Stimulated activated CD8-positive, alpha-beta memory T cell treated with anti-CD3 and anti-CD28 coated beads, Interleukin-15, amount 100 ng/mL, for 1 hour (primary cell): ENCODE data around the gene BPIFA1.

Experiments
- DNase-seq: peaks from one replicate; pipeline ENCODE4 v3.0.0-alpha.2; 2020; ENCODE audit warnings: low read depth

BPIFA1 gene

DNA sequence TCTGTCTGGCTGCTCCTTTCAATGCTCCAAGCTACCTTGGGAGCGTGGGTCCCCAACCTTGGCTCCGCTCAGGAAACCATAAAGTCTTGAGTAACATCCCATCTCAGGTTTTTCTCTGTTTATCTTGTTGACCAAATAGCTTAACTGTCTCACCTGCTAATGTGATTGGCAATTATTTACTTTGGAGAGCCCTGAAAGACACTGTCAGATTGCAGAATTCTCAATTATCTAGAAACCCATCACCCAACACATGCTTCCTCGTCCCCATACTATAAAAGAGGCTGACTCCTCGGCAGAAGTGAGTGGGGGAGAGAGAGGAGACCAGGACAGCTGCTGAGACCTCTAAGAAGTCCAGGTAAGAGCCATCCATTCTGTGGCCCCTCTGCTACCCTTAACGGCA, at the start of gene BPIFA1:
Gene BPIFA1, plus strand, starts transcription at position 301 of the 400 bp plus-strand sequence. CDS start 1,716 bp downstream, outside the sequence.
- DNase-seq: no peak

DNA sequence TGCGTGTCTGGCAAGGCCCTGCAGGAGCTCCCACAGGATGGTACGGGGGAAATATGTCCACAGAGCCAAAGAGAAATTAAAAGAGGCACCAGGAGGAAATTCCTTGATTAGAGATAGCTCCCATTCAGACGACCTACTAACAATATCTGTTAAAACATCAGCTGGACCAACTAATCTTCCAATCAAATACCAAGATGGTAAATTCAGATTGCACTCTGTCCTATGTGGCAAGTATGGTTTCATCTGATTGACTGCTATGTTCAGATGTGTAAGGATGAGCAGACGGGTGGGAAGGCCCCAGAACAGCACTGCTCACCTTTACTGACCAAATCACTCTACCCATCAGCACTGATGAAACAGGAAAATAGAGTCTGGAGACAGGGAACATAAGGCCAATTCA, 48.3 kb upstream of the BPIFA1 start:
- no peak for DNase-seq

DNA sequence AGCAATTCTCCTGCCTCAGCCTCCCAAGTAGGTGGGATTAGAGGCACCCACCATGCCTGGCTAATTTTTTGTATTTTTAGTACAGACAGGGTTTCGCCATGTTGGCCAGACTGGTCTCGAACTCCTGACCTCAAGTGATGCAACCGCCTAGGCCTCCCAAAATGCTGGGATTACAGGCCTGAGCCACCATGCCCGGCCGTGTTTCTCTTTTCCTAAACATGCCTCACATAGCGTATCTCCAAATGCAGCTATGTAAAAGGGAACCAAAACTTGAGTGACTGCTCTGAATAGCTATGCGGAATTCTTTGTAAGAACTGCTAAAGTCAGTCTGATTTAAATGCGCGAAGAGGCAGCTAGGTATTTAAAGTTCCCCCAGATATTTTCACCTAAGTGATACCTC, 47.4 kb upstream of the BPIFA1 start:
- DNase-seq: no peak

DNA sequence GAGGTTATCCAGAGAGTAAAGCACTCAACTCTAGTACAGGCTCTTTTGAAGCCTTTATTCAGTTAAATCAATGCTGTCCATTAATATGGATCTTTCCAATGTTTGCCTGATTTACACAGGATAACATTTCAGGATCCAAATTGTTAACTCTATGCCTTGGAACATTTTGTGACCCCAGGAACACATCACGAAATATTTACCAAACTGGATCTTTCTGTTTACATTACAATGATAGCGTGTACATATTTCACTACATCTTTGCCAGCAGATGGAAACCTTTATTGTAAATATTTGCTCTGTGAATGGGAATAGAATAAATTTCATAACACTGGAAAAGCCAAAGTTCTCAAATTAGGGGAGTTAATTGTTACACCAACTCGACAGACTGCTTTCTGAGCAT, 44.3 kb upstream of the BPIFA1 start:
- DNase-seq: no peak

DNA sequence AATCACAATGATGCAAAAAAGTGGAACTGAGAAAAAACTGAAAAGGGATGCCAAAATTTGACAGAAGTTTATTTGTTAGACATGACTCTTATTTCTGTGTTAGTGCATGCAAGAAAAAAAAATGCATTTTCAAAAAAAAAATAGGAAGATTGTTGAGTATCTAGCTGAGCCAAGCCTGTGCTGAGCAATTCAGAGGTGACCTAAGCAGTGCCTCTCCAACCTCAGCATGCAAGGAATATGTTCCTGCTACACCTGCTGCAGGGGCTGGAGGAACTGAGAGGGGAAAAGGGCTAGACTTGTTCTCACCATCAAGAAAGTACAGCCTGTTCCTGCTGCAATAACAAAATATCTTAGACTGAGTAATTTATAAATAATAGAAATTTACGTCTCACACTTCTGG, 43.8 kb upstream of the BPIFA1 start:
- no peak for DNase-seq

DNA sequence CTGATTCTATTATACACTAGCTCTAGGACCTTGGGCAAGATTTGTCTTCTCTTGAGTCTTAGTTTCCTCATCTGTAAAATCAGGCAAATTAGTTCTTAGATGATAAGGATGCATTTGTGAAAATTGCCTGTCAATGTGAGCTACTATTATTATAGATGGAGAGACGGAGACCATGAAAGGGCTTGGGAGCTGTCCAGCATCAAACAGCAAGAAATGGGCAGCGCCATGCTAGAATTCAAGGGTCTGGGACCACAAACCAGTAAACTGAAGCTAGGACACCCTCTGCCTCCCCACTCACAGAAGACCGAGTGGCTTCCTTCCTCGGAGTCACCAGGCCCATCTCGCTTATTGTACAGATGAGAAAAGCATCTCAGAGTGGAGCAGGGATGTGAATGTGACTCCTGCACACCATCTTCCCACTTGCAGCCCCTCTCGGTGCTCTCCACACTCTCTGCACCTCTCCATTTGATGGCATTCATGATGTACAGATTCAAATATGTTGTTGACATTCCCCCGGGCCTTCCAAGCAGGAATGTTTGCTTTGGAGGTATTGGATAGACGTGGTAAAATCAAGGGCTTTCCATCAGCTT, 42.8 kb upstream of the BPIFA1 start:
- DNase-seq: no peak

DNA sequence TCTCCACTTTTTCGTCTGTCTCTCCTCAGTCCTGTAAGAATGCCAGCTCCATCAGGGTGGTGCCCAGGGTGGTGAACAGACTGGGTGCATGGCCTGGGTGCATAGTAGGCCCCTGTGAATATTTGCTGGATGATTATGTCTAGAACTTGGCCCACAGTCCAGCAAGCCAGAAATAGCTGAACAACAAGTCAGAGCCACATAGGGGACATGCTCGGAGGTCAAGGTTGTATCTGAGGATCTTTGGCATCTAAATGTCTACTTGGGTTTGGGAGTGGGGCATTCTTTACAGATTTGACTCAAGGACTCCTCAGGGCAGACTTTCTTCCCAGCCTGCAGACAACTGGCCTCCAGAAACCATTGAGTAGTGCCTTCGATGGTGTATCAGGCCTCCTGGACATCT, 36.8 kb upstream of the BPIFA1 start:
- DNase-seq: no peak

DNA sequence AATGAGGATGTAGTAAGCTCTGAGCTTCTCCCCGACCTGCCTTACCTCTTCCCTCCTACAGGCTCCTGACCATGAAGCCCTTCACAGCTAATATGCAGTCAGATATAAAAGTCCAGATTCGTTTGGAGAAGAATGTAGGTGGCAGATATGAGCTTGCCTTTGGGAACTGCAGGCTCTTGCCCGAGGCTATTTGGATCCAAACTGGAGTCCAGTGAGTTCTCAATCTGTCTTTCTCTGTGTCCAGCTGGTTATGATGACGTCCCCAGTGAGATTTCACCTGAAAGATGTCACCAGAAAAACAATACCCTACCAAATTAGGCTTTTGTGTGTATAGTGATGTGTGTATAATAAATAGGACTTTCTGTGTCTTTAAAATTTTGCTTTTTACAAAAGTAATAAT, 33.3 kb upstream of the BPIFA1 start:
- DNase-seq: no peak

DNA sequence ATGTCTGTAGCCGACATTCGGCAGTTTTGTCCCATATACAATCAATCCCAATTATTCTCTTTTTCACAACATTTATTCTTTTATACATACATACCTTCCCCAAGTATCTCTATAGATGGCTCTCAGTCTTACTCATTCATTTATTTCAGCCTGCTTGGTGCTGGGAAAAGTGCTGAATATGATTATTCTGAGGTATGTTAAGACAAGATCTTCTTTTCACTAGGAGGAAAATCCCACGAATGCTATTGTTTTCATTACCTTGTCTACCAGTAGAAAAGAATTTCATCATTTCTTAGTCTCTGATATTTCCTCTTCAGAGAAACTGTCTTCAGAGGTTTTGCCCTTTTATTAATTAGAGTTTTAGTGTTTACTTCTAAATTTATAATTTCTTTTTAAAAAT, 32.4 kb upstream of the BPIFA1 start:
- DNase-seq: no peak

DNA sequence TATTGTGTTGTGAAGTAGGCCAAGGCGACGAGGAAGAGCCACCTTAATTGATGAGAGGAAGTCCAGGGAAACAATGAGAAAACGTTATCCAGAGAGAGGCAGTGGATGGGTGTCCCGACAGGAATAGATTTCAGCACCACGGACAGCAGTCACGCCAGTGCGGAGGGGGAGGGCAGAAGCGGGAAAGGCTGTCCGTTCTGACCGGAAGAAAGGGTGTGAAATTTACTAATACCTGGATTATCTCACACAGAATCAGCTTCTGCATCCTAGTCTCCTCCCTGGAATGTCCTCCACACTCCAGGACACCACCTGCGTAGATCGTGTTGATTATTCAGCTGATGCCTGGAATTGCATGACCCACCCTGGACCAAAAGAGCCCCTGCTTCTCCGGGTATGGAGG, 26.0 kb upstream of the BPIFA1 start:
- DNase-seq: no peak

DNA sequence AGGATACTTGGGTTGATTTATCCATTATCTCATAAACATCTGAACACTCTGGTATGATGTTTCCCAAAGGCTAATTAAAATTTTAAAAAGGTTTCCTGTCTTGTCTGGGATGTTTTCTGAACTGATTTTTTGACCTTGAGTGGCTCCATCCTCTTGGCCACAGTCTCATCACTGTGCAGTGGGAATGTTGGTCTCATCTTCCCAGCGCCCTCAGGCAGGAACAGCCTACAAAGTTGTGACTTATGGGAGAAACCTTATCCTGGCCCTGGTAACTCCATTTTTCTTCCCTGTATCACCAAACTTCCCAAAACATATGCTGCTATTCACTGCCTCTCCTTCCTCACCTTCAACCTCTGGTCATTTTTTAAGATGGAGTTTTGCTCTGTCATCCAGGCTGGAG, 25.4 kb upstream of the BPIFA1 start:
- no peak for DNase-seq

DNA sequence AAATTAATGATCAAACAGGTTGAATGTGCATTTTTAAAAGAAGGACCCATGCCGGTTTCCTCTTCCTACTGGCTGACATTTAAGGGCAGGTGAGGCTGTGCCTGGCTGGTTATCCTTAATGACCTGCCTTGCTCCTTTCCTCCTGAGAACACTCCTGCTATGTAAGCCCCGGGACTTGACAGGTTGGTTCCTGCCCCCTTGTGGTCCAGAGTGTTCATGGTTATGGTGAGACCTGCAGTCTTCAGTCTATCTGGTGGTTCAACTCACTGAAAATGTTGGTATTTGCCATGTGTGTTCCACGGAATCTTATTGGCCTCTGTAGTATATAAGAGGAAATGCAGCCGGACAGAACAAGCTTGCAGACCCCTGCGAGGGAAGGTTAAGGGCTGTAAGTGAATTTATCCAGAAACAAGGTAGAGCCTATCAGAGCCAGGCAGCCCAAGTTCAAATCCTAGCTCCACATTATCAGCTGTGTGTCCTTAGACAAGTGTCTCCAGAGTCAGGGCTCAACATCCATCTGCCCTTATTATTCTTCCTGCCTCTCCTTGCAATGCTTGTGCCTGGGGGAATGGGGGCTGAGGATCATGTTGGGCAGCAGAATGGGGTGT, 23.9 kb upstream of the BPIFA1 start:
- no peak for DNase-seq

DNA sequence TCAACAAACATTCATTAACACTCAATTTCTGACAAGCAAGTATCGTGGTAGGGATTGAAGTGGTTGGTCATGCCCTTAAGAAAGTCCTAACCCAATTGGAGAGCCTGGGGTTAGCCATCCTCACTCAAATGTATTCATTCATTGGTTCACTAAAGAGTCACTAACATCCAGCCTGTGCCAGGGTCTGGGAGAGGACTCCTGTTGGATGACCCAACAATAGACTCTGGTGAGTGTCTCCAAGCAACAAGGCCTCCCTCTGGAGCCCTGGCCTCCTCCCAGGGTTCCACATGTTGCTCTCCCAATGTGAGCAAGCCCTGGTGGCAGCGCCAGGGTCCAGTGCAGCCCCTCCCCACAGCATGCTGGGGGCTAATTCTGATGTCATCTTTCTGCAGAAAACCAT, 18.7 kb upstream of the BPIFA1 start, which contains the start of gene BPIFA3:
Gene BPIFA3, plus strand, starts transcription at position 301 of the 400 bp plus-strand sequence. CDS start 185 bp downstream, outside the sequence.
- DNase-seq: no peak

DNA sequence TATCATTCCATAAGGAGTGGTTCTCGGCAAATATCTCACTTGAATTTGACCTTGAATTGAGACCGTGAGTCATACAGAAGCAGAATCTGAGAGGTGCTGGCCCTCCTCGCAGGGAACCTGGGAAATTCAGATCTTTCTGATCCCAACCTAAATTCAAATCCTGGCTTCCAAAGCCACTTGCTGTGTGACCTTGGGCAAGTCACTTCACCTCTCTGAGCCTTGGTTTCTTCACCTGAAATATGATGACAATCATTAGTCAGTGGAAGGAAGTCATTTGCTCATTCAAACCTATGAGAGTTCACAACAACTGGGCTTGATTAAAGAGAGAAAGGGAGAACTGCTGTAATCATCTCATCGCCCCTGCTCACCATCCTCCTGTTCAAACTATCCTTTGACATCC, 11.4 kb upstream of the BPIFA1 start:
- DNase-seq: no peak

DNA sequence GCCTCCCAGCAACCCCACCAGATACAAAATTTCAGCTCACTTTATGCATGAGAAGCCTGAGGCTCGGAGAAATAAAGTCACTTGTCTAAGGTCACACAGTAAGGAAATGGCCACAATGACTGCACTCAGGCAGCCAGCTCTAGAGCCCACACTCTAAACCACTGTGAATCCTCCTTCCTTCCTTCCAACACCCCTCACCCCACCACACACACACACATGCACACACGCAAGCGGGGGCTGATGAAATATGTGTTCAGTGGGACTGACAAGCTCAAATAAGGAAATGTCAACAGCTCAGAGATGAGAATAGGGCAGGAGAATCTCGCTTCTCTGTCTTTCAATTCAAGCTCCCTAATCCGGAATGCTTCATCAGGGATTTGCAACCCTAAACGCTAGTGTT, 6.0 kb upstream of the BPIFA1 start:
- DNase-seq: no peak

DNA sequence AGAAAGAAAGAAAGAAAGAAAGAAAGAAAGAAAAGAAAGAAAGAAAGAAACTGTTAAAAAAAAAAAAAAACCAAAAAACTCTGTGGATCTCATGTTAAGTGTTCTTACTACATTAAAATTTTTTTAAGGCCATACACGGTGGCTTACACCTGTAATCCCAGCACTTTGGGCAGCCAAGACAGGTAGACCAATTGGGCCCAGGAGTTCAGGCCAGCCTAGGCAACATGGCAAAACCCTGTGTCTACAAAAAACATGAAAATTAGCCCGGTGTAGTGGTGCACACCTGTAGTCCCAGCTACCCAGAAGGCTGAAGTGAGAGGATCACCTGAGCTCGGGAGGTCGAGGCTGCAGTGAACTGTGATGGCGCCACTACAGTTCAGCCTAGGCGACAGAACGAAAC, 4.6 kb upstream of the BPIFA1 start:
- no peak for DNase-seq

DNA sequence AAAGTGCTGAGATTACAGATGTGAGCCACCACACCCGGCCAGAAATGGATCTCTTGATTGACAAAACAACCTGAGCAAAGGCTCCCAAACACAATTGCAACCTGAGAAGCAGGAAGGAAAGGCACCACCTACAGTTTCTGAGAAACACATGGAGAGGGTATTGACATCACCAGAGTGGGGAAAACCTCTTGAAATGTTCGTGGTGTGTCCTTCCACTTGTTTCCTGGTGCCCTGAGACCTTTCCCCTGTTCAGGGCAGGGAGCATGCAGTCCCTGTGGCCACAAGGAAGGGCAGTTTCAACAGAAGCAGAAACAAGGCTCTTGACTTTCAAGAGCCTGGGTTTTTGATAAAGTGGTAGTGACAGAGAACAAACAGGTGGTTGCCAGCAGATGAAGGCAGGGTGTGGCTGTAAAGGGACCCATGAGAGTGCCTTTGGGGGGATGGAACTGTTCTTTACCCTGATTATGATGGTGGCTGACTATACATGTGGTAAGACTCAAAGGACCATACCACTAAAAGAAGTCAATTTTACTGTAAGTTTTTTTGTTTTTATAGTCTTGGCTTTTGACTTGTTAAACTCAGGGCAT, 3.2 kb upstream of the BPIFA1 start:
- no peak for DNase-seq

DNA sequence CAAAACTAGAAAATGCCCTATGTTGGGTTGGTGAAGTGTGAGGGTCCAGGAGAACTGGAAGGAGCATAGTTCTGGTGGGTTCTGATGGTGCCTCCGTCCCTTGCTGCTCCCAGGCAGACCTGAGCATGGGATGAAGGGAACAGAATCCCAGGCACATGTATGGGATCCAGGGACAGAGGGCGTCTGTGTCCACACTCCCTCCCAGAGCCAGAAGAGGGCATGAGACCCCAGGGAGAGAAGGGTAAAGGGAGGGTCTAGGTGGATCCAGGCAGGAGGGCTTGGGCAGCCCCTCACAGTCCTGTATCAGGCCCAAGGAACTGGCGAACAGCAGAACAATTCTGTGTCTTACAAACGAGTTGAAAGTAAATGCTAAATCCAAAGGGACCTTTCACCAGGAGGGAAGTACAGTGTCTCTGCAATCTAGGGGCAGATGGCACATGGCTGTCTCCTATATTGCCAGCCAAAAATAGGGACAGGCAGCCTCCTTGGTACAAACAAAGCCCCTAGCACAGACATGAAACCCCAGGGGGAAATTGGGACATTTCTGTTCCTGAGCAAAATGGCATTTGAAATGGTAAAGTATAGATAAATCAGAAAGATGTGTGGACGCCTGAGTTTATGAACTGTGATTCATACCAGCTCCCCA, 2.5 kb upstream of the BPIFA1 start:
- no peak for DNase-seq

DNA sequence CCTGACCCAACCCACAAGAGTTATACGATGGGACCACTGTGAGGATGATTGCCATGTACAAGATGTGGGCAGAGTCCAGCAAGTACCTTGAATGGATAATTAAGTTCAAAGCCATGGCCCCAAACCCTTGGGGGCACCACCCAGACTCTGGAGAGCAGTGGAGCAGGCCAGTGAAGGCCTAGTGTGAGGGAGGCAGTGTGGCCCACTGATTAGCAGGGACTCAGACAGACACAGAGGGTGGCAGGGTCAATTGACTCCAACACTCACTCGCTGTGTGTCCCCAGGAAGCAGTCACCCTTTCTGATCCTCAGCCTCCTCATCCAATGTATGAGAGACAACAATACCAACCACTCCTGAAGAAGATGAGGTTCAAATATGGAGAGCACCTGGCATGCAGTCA, 1.7 kb upstream of the BPIFA1 start:
- no peak for DNase-seq

DNA sequence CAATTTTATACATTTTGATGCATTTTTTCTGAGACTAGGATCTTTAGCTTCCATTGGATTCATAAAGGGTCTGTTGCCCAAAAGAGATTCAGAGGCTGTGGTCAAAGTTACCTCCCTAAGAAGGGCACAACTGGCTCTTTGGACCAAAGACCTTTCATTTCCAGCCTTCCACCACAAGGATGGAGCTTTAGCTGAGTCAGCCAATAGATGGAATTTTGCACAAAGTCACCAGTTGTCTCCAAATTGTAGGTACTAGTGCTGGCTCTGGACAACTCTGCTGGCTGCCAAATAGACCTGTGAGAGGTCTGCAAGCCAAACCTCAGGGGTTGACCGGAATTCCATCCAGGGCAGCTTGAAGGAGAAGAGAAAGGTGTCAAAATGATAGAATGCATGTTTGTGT, 555 bp downstream of the BPIFA1 start:
- no peak for DNase-seq

DNA sequence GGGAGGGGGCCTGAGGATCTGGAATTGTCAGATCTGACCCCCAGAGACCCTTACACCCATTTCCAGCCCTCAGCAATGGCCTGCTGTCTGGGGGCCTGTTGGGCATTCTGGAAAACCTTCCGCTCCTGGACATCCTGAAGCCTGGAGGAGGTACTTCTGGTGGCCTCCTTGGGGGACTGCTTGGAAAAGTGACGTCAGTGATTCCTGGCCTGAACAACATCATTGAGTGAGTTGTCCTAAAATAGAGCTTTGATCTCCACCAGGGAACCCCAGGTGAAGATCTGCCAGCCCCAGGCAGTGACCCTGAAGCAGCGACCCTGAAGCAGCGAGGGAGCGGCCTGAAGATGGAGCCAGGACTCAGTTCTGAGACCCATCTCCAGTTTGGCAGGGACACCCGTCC, 2.2 kb downstream of the BPIFA1 start:
- DNase-seq: no peak

DNA sequence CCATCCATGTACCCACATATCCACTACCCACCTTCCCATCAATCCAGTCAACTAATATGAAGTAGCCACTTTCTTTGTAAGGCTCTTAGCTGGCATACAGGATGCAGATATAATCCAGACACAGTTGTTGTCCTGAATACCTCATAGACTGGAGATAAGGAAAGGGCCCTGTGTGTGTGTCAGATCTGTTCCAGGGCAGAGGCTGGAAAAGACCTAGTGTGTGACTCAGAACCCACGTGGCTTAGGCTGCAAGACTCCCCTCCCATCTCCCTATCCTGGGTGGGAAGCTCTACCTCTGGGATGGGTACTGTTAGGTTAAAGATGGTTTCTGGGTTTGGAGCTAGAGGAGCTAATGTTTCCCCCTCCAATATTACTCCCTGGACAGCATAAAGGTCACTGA, 3.6 kb downstream of the BPIFA1 start:
- no peak for DNase-seq

DNA sequence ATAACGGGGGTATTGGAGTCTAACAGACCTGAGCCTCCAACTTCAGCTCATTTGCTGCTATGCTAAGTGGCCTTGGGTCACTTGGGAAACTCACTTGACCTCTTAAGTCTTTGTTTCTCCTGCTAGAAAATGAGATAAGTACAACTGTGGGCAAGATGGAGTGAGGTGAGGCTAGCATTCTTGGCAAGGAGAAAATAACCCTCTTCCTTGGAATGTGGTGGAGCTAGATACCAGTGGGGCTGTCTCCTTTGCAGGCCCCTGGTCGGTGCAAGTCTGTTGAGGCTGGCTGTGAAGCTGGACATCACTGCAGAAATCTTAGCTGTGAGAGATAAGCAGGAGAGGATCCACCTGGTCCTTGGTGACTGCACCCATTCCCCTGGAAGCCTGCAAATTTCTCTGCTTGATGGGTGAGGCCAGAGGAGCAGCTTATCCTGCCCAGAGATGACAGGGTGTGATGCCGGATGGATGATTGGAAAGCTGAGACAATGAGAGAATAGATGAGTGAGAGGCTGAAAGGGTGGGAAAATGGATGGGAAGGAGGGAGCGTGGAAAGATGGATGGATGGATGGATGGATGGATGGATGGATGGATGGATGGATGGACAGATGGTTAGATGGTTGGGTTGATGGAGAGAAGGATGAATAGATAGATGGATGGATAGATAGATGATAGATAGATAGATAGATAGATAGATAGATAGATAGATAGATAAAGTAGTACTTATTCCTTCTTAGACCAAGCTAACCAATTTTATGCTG, 4.4 kb downstream of the BPIFA1 start:
- no peak for DNase-seq
